Fibroblast of skin of right biceps (primary cell): ENCODE results near the gene CXCL9.
"Not testable (repeated sequence)": the region's sequence is repeated elsewhere in the genome, so short reads cannot be mapped to it uniquely, and the experiment has no call there.

ENCODE experiments used
- DNase-seq: peaks from one replicate; pipeline ENCODE4 v3.0.0-alpha.2; 2013

Gene CXCL9

GRCh38 chr4:76007089-76007862, at the start of gene CXCL9:
Gene CXCL9, minus strand, starts transcription at chr4:76007509. Its CDS starts 60 bp downstream, at chr4:76007449.
- DNase-seq = no peak

GRCh38 chr4:76055421-76055820, 48.1 kb upstream of the CXCL9 start:
- DNase-seq = no peak

- DNase-seq = no peak
Observed at GRCh38 chr4:76055016-76055415, 47.7 kb upstream of the CXCL9 start.

GRCh38 chr4:76053730-76054129, 46.4 kb upstream of the CXCL9 start:
- no peak for DNase-seq

- DNase-seq = not testable (repeated sequence)
Observed at GRCh38 chr4:76050560-76051050, 43.3 kb upstream of the CXCL9 start.

GRCh38 chr4:76049860-76050416, 42.6 kb upstream of the CXCL9 start:
- not testable (repeated sequence) for DNase-seq

- DNase-seq = not testable (repeated sequence)
Observed at GRCh38 chr4:76044686-76045085, 37.4 kb upstream of the CXCL9 start.

GRCh38 chr4:76043306-76043705, 36.0 kb upstream of the CXCL9 start:
- DNase-seq = not testable (repeated sequence)

GRCh38 chr4:76042241-76042998, 35.1 kb upstream of the CXCL9 start:
- peak; percentile 4 for DNase-seq

GRCh38 chr4:76036855-76037254, 29.5 kb upstream of the CXCL9 start:
- no peak for DNase-seq

- DNase-seq = no peak
Observed at GRCh38 chr4:76035799-76036380, 28.6 kb upstream of the CXCL9 start, which contains the start of gene CXCL11. Gene CXCL11, minus strand, starts transcription at chr4:76036070. Its CDS starts 83 bp downstream, at chr4:76035987.

GRCh38 chr4:76035141-76035540, 27.8 kb upstream of the CXCL9 start:
- DNase-seq = no peak

- no peak for DNase-seq
Observed at GRCh38 chr4:76029300-76029699, 22.0 kb upstream of the CXCL9 start.

- no peak for DNase-seq
Observed at GRCh38 chr4:76028350-76028765, 21.0 kb upstream of the CXCL9 start.

- no peak for DNase-seq
Observed at GRCh38 chr4:76024065-76024464, 16.8 kb upstream of the CXCL9 start.

GRCh38 chr4:76023389-76023788, 16.1 kb upstream of the CXCL9 start, which contains the start of gene CXCL10:
Gene CXCL10, minus strand, starts transcription at chr4:76023497. Its CDS starts 66 bp downstream, at chr4:76023431.
- no peak for DNase-seq

GRCh38 chr4:76022677-76023076, 15.4 kb upstream of the CXCL9 start:
- DNase-seq = no peak

- DNase-seq = no peak
Observed at GRCh38 chr4:76022031-76022430, 14.7 kb upstream of the CXCL9 start.

- DNase-seq = no peak
Observed at GRCh38 chr4:76017056-76017686, 9.9 kb upstream of the CXCL9 start.

- DNase-seq = no peak
Observed at GRCh38 chr4:76016393-76016792, 9.1 kb upstream of the CXCL9 start.

GRCh38 chr4:76013540-76013939, 6.2 kb upstream of the CXCL9 start:
- no peak for DNase-seq

- peak; percentile 31 for DNase-seq
Observed at GRCh38 chr4:76012388-76012801, 5.1 kb upstream of the CXCL9 start.
